CD14-positive monocyte (primary cell): Measurements from ENCODE around the gene EPHA8. TPM values are rescaled to one million over a fixed set of nuclear protein-coding genes. Genes with fewer than 3 reads are reported as not detected.

Source experiments
- DNase-seq, 3 donors: peaks; one replicate each; pipeline ENCODE4 v3.0.0-alpha.2; 2011 to 2022
- H2AFZ ChIP-seq: 2 replicates; pipeline ENCODE4 v1.6.0; 2012; ENCODE audit warnings: mild to moderate bottlenecking, low read depth, low read length, inconsistent platforms; ENCODE audit not compliant: insufficient read depth, poor library complexity, severe bottlenecking
- H3K27ac ChIP-seq, 2 donors: 1 replicate in 1 of 2; 2 replicates in 1 of 2; pipeline ENCODE4 v1.5.1; 2012 to 2013; ENCODE audit warnings: low read length in 2 of 2, control low read depth in 1 of 2, inconsistent platforms in 1 of 2, low read depth in 1 of 2, mild to moderate bottlenecking in 1 of 2
- H3K27me3 ChIP-seq, 2 donors: one replicate each; pipeline versions ENCODE4 v1.6.0 to v1.6.1; 2011 to 2013; ENCODE audit warnings: low read length in 2 of 2; ENCODE audit not compliant: control insufficient read depth in 2 of 2, insufficient read depth in 2 of 2
- H3K36me3 ChIP-seq, 2 donors: replicated peaks in 1 of 2; 1 replicate in 1 of 2; 2 replicates in 1 of 2; pipeline versions ENCODE4 v1.5.1 to v1.6.1; 2012 to 2013; ENCODE audit warnings: low read length in 2 of 2, control low read depth in 1 of 2, inconsistent platforms in 1 of 2, mild to moderate bottlenecking in 1 of 2; ENCODE audit not compliant: insufficient read depth in 2 of 2, control insufficient read depth in 1 of 2
- H3K4me1 ChIP-seq, 2 donors: 1 replicate in 1 of 2; 2 replicates in 1 of 2; pipeline versions ENCODE4 v1.5.1 to v1.6.1; 2012 to 2013; ENCODE audit warnings: low read length in 2 of 2, control low read depth in 1 of 2, inconsistent platforms in 1 of 2, mild to moderate bottlenecking in 1 of 2, moderate library complexity in 1 of 2; ENCODE audit not compliant: insufficient read depth in 2 of 2, control insufficient read depth in 1 of 2
- H3K4me2 ChIP-seq: replicated peaks from 2 replicates; pipeline ENCODE3; 2012; ENCODE audit warnings: low read length, moderate library complexity, mild to moderate bottlenecking; ENCODE audit not compliant: poor library complexity, severe bottlenecking; ENCODE audit errors: extremely low read depth
- H3K4me3 ChIP-seq, 3 experiments: fragments of 200-600 bp in 1 of 3; sonication (generic) in 1 of 3; replicated peaks in 1 of 3; 1 replicate in 2 of 3; 2 replicates in 1 of 3; pipeline ENCODE4 v1.5.1; 2011 to 2013; ENCODE audit warnings: low read length in 3 of 3, mild to moderate bottlenecking in 3 of 3, control low read depth in 2 of 3, low read depth in 2 of 3, inconsistent platforms in 1 of 3, moderate library complexity in 1 of 3
- H3K79me2 ChIP-seq: 2 replicates; pipeline ENCODE4 v1.6.0; 2012; ENCODE audit warnings: mild to moderate bottlenecking, control low read depth, inconsistent platforms, low read length, moderate library complexity; ENCODE audit not compliant: insufficient read depth
- H3K9ac ChIP-seq: 2 replicates; pipeline ENCODE4 v1.6.0; 2017; ENCODE audit warnings: low read length, mild to moderate bottlenecking; ENCODE audit not compliant: insufficient read depth, poor library complexity, severe bottlenecking
- H3K9me3 ChIP-seq, 2 donors: replicated peaks in 1 of 2; 1 replicate in 1 of 2; 2 replicates in 1 of 2; pipeline versions ENCODE4 v1.5.1 to v1.6.1; 2012 to 2013; ENCODE audit warnings: low read length in 2 of 2, control low read depth in 1 of 2; ENCODE audit not compliant: control insufficient read depth in 1 of 2, insufficient read depth in 1 of 2
- H4K20me1 ChIP-seq: 2 replicates; pipeline ENCODE4 v1.6.0; 2012; ENCODE audit warnings: mild to moderate bottlenecking, low read length, control low read depth, moderate library complexity; ENCODE audit not compliant: insufficient read depth
- H3K27ac Mint-ChIP-seq, 7 donors: one replicate each; pipeline ENCODE4 v1.8.0; 2020; ENCODE audit warnings: mild to moderate bottlenecking in 7 of 7, mixed read lengths in 7 of 7, moderate library complexity in 6 of 7, inconsistent platforms in 2 of 7
- H3K27me3 Mint-ChIP-seq, 3 donors: one replicate each; pipeline ENCODE4 v1.8.0; 2021 to 2022; ENCODE audit warnings: low read depth in 3 of 3, mild to moderate bottlenecking in 3 of 3, mixed read lengths in 3 of 3, moderate library complexity in 3 of 3, inconsistent platforms in 1 of 3
- H3K36me3 Mint-ChIP-seq, 2 donors: one replicate each; pipeline ENCODE4 v1.8.0; 2020; ENCODE audit warnings: mixed read lengths in 2 of 2, inconsistent platforms in 1 of 2, mild to moderate bottlenecking in 1 of 2
- H3K4me1 Mint-ChIP-seq: one replicate; pipeline ENCODE4 v1.8.0; 2020; ENCODE audit warnings: mild to moderate bottlenecking, mixed read lengths
- H3K4me3 Mint-ChIP-seq, 2 donors: one replicate each; pipeline ENCODE4 v1.8.0; 2020; ENCODE audit warnings: mild to moderate bottlenecking in 2 of 2, mixed read lengths in 2 of 2, moderate library complexity in 1 of 2
- H3K9me3 Mint-ChIP-seq, 7 donors: one replicate each; pipeline ENCODE4 v1.8.0; 2020 to 2022; ENCODE audit warnings: mixed read lengths in 7 of 7, mild to moderate bottlenecking in 6 of 7, moderate library complexity in 6 of 7, inconsistent platforms in 2 of 7
- CTCF ChIP-seq: fragments of 200-600 bp; IDR thresholded peaks from one replicate; pipeline ENCODE4 v1.8.0; 2022; ENCODE audit warnings: antibody characterized with exemption, mild to moderate bottlenecking
- WGBS: methylation state at CpG from one replicate; pipeline ENCODE4 v1.1.5; 2013; ENCODE audit warnings: missing lambda C conversion rate; ENCODE audit not compliant: insufficient coverage; 5-methylcytosine and 5-hydroxymethylcytosine counted together
- intact Hi-C, 2 donors: fragments of 100-400 bp; cut with micrococcal nuclease; formaldehyde crosslinking; loops; one replicate each; pipeline versions ENCODE4 v1.15.0 to v1.15.1; 2023
- polyA plus RNA-seq, 3 donors: library from polyadenylated mRNA; depleted of rRNA in 1 of 3; unstranded in 2 of 3; stranded (reverse) in 1 of 3; fragments of 300-500 nt in 2 of 3; fragments of >200 nt in 1 of 3; fragmentation: Illumina TruSeq in 2 of 3; gene quantifications; 1 replicate in 2 of 3; 2 replicates in 1 of 3; pipeline ENCODE4 v1.2.3, GENCODE V29; 2012 to 2021

The EPHA8 gene
- polyA plus RNA-seq, 3 donors = 0.04 TPM; not detected in 2

- Mint-ChIP-seq H3K4me1 (no peaks in the 10 kb centered on the region), H3K4me3 (no peak overlapping the region), H3K9me3 (peaks cover 0 to 2% (median 0%) of the 10 kb centered on the region in 7 donors), H3K27ac (no peak overlapping the region), H3K27me3 (peaks cover 3 to 11% (median 4%) of the 10 kb centered on the region in 3 donors), H3K36me3 (no peaks in the 10 kb centered on the region)
- Histone ChIP-seq H3K27me3 (no peaks in the 10 kb centered on the region), H3K9ac (no peak overlapping the region), H3K4me1 (no peaks in the 10 kb centered on the region), H3K9me3 (no peaks in the 10 kb centered on the region), H2AFZ (no peak overlapping the region), H3K79me2 (no peaks in the 10 kb centered on the region), H3K36me3 (no peaks in the 10 kb centered on the region), H3K4me2 (no peak overlapping the region), H3K4me3 (no peak overlapping the region), H4K20me1 (no peaks in the 10 kb centered on the region), H3K27ac (no peak overlapping the region)
- no peak for TF ChIP-seq CTCF
- intact Hi-C loops = loop anchor here in 1 of 2 donors (10.0 kb wide), 1 partner anchor 522 kb away; no protein-coding TSS in a partner anchor
- no CpG with 5 or more reads among the region's 1 CpG for WGBS
- DNase-seq = no peak
Observed at GRCh38 chr1:22646384-22646783, 83.1 kb downstream of the EPHA8 start.

GRCh38 chr1:22650089-22650693 is 86.9 kb downstream of the EPHA8 start:
- peaks cover 0 to 10% of the 10 kb centered on the region in 2 donors for H3K4me1 ChIP-seq
- peaks cover 6% of the 10 kb centered on the region for H3K4me1 Mint-ChIP-seq
- no peak overlapping the region for H3K4me3 ChIP-seq
- H3K9ac ChIP-seq = no peak overlapping the region
- no peaks in the 10 kb centered on the region for H3K9me3 ChIP-seq
- no peak for DNase-seq
- H3K36me3 Mint-ChIP-seq = no peaks in the 10 kb centered on the region
- no peak overlapping the region for H3K27ac ChIP-seq
- H3K79me2 ChIP-seq = no peaks in the 10 kb centered on the region
- no peaks in the 10 kb centered on the region for H4K20me1 ChIP-seq
- 95% methylated on average over 9 of the region's 13 CpGs for WGBS
- intact Hi-C loops = no loop called here
- peaks cover 0 to 2% (median 0%) of the 10 kb centered on the region in 7 donors for H3K9me3 Mint-ChIP-seq
- H3K4me2 ChIP-seq = no peak overlapping the region
- H2AFZ ChIP-seq = no peak overlapping the region
- H3K27me3 Mint-ChIP-seq = peaks cover 3 to 10% (median 4%) of the 10 kb centered on the region in 3 donors
- no peak overlapping the region for H3K4me3 Mint-ChIP-seq
- TF ChIP-seq CTCF = no peak
- H3K27me3 ChIP-seq = no peaks in the 10 kb centered on the region
- no peaks in the 10 kb centered on the region for H3K36me3 ChIP-seq
- no peak overlapping the region for H3K27ac Mint-ChIP-seq
